Measurements from ENCODE around the gene CLIC6.
"Not testable (repeated sequence)": the region's sequence is repeated elsewhere in the genome, so short reads cannot be mapped to it uniquely, and the experiment has no call there.

Gene CLIC6

DNA sequence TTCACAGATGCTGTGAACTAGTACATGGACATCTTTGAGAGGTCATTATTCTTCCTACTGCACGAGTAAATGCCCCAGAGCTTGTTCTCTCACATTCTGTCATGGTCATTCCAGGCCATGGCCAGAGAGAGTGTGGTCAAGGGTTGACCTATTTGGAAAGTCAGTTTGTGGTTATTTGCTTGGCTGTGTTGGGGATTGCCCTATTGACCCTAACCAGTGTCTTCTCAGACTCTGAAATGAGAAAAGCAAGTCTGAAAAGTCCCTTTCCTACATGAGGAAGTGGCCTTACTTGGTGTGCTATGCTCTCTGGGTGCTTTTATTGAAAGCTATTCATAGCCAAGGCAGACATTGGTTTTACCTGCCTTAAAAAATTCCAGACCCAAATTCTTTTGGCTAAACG lies 26.6 kb downstream of the CLIC6 start:
- DNase-seq = no peak

DNA sequence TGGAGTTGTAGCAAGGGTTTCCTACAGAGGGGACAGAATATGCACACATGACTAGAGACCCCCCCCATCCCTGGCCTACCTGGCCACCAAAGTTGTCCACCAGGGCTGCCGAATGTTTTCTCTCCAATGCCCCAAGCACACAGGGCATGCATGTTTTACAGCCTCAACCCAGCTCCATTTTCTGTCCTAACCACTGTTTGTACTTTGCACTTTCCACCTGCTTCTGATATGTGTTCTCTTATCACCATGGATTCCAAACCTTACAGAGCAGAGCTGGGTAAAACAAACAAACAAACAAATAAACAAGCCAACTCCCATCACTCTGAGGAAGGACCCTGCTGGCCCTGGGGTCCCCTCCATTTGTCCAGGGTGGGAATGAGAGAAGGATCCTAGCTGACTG lies 27.3 kb downstream of the CLIC6 start:
- no peak for DNase-seq

DNA sequence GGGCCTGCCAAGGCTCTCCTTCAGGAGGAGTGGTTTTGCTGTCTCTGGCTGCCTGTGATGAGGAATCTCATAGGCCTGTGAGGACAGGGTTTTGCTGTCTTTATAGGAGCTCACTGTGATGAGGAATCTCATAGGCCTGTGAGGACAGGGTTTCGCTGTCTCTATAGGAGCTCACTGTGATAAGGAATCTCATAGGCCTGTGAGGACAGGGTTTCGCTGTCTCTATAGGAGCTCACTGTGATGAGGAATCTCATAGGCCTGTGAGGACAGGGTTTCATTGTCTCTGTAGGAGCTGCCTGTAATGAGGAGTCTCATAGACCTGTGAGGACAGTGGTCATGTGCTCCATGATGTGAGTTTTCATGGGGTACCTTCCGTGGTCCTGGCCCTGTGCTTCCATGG lies 29.0 kb downstream of the CLIC6 start:
- DNase-seq = no peak

DNA sequence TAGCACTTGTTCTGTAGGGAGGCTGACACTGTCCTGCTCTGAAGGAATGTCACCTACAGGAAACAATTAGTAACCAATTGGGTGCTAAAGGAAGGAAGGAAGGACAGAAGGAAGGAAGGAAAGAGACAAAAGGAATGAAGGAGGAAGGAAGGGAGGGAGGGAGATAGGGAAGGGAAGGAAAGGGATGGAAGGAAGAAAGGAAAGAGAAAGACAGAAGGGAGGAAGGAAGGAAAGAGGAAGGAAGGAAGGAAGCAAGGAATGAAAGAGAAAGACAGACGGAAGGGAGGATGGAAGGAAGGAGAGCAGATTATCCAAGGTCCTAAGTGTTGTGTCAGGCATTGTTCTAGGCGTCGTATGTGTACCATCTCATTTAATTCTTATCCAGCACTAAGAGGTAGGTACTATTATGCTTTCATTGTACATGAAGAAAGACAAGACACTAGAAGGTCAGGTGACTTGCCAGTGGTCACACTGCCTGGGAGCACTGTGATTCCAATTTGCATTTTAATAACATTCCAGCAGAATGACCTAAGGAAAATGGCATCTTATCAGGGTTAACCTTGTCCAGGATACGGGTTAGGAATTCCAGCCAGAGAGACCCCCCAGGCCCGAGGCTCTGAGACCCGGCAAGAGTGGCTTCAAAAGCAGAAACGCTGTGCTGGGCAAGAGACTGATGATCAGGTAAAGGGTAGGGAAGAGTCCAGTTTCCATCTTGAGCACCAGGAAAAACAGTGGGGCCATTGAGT lies 29.6 kb downstream of the CLIC6 start:
- DNase-seq = no peak

DNA sequence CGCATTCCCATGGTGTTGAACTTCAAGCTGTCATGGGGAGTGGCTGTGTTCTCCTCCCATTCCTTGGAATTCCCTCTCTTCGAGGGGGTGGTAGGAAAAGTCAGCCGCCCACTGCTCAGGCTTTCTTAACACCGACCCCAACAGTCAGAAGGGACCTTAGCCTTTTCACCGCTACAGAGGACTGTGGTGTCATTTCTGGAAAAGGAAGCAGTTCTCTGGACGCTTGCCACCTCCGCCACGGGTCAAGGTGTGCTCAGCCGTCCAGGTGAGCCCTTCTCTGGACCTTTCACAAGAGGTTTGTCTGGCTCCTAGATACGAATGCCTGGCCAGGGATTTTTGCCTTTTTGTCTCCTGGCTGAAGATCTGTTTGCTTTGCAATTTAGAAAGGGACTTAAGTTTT lies 31.8 kb downstream of the CLIC6 start:
- no peak for DNase-seq

DNA sequence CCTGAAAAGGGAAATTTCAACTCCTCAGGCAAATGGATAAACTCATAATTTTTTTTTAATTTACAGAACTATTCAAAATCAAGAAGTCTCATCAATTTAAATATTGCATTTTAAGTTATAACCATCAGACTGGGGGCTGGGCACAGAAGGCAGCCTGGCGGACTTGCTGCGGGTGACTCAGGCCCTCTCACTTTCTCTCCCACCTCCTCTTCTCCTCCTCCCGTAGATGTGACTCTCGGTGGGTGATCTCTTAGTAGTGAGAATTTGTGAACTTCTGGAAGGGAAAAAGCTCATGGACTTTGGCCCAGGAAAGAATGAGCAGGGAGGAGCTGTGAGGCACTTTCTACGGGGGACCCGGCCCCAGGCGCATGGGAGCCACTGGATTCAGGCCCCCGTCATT lies 32.9 kb downstream of the CLIC6 start:
- DNase-seq = no peak

DNA sequence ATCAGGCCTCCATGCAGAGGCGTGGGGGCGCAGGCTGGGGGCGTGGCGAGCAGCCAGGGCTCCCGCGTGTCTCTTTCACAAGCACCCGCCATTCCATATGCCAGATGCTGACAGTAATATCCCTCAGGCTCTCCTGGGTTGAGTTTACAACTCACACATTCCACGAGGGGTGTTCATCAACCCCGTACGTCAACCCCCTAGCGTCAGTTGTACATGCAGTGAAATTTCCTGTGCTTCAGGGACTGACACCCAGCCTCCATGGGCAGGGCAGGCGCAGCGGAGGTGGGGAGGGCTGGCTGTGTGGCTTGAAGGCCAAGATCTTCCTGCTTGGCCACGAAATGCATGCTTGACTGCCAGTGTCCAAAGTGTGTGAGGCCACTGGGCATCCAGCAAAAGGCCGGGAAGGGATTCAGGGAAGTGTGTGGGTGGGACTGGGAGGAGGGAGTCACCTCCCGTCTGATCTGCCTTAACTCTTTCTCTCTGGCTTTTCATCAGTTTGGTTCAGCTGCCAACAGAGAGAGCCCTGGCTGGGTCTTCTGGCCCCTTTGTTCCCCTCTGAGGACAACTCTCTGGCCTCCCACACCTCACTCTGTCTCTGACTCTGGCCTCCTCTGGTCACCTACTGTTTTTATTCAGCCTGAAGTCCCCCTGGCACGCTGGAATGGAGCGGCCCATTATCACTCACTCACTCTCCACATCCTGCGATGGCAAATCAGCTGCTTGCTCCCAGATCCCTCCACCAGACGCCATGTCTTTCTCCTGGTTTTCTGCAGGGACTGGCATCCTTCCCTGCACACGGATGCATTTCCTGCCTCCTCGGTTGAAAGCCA lies 33.8 kb downstream of the CLIC6 start:
- DNase-seq = no peak

DNA sequence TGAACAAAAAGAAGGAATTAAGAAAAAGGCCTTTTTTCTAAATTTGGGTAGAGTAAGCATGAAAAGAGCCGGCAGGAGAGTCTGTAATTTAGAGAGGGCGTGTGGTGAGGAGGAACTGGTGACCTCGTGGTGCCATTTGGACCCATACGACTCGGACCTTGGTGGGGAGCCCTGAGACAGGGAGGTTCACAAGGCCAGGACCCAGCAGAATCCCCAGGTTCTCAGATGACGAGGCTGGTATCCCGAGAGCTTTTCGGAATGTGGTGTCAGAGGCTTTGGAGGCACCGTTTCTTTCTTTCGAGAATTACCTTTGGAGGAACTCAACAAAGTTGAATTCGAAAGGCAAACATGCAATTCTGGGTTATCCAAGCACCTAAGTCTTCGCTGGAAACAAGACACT lies 34.8 kb downstream of the CLIC6 start:
- DNase-seq = no peak

DNA sequence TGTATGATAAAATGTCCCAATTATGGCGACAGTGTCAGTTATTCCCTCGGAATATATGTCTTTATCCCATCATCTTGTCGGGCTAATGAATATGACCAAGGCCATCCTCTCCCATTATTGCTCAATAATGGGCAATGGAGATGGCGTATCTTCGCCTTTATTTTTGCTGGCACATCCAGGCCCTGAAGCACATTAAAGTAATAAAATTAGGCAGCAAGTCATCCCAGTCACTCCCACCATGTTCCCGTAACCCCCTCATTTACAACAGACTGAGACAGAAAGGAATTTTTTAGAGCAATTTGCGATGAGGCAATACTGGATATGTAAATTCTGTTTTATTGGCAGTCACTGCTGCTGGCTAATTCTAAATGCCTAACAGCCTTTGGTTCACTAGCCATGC lies 35.3 kb downstream of the CLIC6 start:
- no peak for DNase-seq

DNA sequence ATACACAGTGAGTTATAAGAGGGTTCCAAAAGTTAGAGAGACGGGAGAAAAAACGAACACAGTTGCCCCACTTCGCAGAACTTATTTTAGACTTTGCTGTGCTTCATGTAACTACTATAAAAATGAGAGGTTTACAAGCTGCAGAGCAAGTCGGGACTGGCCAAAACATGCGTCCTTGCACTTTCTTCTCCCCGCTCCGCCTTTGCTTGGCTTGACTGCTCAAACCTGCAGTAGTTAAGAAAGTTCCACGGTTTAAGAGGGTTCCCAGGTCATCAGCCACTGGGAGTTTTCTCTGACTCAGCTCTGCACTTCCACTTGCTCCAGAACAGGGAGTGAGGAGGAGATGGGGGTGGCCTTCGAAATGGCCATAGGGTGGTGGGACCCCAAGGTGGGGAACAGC lies 36.2 kb downstream of the CLIC6 start:
- no peak for DNase-seq

DNA sequence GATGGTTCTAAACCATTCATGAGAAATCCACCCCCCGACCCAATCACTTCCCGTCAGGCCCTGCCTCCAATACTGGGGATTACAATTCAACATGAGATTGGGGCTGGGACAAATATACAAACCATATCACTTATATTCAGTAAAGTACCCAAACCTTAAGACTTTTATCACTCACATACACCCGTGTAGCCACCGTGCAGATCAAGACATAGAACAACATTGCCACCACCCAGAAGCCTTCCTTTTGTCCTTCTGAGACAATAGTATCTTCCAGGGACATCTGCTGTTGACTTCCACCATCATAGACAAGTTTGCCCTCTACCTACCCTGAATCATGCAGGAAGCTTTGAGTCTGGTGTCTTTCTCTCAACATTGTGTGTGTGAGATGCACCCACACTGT lies 37.5 kb downstream of the CLIC6 start:
- DNase-seq = no peak

DNA sequence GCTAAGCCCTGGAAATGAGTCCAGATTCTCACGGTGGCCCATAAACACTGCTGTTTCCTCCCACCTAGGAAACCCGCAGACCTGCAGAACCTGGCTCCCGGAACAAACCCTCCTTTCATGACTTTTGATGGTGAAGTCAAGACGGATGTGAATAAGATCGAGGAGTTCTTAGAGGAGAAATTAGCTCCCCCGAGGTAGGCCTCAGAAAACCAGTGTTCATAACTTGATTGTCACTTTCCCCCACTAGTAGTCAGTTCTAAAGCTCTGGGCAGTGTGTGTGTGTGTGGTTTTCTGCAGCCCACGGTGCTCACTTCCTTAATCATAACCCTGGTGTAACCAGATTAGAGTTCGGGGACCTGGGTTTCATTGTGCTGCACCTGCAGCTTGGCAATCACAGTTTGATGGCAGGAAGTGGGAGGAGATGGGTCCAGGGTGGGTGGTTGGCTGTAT lies 39.1 kb downstream of the CLIC6 start:
- DNase-seq = peak; percentile 10

DNA sequence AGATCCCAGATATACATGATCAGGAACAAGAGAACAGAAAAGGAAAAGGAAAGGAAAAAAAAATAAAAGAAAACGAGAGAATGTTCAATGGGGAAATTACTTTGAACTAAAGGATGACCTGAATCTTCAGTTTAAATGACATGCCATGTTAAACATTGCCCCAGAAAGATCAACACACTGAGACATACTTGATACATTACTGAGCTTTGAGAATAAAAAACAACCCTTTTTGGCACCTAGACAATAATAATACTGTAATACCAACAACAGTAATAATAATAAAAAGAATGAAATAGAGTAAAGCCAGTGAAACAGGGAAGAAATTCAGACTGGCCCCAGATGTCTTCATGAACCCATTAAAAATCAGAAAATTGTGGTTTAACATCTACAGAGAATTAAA lies 44.8 kb downstream of the CLIC6 start:
- no peak for DNase-seq

DNA sequence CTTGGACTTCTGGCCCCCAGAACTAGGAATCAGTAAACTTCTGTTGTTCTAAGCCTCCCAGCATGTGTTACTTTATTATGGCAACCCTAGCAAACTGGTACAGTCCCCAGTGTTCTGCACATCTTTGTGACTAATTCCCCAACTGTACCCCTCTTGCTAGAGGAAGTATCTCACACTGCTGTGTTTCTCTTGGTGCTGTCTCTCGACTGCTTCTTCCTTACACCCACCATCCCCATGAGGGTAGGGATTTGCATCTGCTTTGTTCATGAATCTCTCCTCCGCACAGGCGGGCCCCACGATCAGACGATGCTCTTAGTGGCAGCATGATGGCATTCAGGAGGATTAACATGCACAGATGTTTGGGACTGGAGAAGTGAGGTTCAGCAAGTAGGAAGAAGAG lies 46.7 kb downstream of the CLIC6 start:
- DNase-seq = no peak

DNA sequence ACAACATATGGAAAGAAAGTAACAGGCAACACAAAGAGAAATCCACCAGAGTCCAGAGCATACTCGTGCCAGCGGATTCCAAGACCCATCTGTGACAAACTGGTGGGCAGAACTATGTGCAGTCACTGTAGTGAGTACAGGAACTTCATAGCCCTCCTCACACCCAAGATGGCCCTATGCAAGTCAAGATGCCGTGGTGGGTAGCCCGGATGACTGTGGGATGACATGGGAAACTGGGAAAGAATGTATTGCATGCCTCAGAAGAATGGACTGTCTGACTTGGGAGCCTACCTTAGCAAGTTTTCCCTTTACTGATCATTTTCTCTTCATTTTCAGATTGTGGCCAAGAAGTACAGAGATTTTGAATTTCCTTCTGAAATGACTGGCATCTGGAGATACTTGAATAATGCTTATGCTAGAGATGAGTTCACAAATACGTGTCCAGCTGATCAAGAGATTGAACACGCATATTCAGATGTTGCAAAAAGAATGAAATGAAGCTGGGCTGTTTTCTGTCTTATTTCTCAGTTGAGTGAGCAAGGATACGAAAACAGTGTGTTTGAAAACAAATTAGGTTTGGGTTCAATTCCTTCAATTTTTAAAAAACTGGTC lies 47.3 kb downstream of the CLIC6 start:
- no peak for DNase-seq

DNA sequence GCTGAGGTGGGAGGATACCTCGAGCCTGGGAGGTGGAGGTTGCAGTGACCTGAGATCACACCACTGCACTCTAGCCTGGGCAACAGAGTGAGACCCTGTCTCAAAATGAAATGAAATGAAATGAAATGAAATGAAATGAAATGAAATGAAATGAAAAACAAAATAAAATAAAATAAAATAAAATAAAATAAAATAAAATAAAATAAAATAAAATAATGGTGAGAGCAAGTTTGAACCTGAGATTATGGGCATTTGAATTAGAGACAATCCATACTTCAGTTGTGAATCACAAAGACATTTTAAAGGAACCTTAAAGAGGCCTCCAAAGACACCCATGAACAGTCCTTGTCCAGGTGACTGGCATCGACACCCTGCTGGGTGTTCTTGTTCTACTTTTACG lies 49.7 kb downstream of the CLIC6 start:
- not testable (repeated sequence) for DNase-seq

DNA sequence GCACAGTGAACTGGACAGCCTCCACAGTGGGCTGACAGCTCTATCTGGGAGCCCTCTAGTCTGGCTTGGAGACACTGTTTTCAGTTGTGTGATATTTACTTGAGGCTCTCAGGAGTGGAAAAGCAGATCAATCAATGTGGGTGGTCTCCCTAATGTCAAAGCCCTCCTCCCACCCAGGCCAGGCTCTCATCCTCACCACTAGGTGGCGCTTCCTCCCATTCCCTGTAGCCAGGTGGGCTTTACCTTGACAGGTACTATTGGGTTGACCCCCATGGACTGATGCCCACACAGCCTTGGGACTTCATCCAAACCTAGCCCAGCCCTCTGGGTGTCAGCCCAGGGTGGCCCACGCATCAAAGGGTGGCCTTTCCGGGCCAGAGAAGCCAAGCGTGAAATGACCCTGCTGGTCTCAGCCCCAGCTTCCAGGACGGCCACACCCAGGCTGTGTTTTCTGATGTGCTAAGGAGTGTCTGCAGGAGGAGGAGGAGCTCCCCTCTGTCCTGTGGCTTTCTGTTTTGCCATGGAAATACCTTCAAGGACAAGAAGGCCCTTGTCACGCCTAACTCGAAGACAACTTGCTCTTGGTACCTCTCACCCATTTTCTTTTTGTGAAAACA lies 54.0 kb downstream of the CLIC6 start:
- DNase-seq = peak; percentile 23

DNA sequence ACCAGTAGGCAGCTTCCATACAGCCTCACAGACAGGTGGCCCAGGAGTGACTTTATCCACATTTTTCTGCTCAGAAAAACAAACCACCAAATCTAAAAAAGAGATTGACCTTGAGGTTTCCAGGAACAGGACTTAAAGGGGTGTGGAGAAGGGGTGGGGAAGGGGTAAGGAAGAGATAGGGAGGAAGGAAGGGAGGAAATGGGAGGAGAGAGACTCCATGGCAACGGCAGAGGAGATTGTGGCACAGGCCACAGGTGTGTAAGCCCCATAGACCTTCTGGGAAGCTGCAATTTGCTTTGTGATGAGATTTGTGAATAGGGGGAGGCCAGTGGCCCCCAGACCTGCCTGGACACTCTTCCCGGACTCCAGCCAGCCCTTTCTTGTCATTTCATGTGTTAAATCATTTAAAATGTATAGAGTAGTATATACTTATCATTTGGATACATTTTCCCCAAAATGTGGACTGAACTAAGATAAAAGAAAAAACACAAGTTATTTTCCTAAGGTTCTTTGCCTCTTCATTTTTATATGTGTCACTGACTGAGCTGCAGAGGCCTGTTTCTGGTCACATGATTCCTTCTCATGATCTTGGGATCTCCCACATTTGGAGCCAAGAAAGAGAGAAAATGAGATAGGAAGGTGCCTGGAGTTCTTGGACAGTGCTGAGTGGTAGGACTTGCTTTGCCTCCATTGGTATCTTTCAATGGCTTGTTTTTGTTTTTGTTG lies 55.5 kb downstream of the CLIC6 start:
- no peak for DNase-seq

DNA sequence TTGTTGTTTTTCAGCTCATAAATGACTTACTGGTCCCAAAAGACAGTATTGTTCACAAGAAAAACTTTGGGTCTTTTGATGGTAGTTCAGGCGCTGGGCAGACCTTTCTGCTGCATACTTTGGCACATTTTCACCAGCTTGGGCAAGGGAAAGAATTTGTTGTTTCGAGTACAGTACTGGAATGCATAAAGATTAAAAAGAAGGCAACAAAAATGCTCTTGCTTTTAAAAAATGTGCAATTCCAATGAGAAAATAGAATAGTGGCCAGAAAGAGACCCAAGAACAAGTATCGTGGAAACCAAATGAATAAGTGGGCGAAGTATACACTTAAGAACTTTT lies 56.0 kb downstream of the CLIC6 start:
- DNase-seq = no peak

DNA sequence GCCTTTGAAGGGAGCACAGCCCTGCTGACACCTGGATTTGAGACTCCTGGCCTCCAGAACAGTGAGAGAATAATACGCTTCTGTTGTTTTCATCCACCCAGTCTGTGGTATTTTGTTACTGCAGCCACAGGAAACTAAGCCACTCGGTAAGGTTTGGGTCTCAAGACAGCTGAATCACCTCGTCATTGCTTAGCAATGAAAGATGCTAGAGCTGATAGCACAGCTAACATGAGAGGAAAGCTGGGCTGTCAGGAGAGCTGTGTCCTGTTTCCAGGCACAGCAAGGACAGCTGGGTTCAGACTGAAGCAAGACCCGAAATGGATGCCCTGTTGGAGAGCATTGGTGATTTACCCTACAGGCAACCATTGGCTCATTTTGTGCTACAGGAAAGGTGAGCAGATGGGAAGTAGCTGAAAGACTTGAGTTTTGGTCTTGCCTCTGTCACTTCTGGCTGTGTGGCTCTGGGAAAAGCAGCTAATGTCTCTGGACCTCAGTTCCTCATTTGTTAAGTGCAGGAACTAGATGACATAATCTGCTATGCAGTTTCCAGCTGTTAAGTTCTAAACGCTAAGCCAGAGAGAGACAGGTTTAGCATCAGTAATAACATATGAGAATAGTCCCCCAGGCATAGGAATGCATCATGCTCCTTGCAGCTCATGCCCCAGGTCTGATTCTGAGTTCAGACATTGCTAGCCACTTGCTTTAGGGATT lies 58.0 kb downstream of the CLIC6 start:
- no peak for DNase-seq

DNA sequence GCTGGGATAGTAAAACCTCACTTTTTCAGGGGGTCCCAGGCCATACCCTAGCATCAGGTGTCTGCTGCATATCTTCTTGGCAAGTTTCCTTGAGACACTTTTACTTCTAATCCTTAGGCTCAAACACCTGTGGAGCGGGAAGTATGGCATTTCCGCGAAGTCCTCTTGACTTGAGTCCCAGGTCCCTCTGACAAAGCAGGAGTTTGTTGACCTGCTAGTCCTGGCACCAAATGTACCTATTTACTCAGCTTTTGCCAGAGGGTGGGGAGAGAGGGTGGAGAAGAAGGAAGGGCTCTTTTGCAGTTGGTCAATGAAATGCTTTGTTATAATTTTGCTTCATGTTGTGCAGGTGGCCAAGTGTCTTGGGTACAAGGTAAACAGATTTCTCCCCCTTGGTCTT lies 59.7 kb downstream of the CLIC6 start:
- DNase-seq = no peak

DNA sequence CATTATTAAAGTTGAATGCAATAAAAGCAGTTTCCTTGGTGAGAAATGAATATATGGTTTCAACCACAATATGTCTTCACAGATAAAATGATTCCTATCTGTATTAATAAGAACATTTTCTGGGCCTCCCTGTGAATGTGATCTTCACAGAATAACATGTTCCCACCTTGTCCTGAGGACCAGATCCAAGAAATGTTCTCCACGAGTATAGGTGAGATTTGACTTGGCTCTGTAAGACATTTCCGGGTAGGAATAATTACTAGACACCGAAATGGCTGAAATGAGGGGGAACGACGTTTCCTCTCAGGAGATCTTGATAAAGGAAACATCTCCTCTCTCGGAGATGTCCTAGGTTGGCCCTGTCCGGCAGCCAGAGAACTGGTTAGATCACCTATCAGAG lies 61.4 kb downstream of the CLIC6 start:
- DNase-seq = no peak
